HG03442 (cell line): ENCODE results near the gene CCL24.
"Not testable (repeated sequence)": the region's sequence is repeated elsewhere in the genome, so short reads cannot be mapped to it uniquely, and the experiment has no call there.

Source experiments
- ATAC-seq: cut with Tn5 transposase; IDR thresholded peaks from one replicate; pipeline ENCODE4 v1.9.1; 2021; ENCODE audit warnings: mild to moderate bottlenecking, moderate library complexity; ENCODE audit not compliant: unreplicated experiment

Gene CCL24

DNA sequence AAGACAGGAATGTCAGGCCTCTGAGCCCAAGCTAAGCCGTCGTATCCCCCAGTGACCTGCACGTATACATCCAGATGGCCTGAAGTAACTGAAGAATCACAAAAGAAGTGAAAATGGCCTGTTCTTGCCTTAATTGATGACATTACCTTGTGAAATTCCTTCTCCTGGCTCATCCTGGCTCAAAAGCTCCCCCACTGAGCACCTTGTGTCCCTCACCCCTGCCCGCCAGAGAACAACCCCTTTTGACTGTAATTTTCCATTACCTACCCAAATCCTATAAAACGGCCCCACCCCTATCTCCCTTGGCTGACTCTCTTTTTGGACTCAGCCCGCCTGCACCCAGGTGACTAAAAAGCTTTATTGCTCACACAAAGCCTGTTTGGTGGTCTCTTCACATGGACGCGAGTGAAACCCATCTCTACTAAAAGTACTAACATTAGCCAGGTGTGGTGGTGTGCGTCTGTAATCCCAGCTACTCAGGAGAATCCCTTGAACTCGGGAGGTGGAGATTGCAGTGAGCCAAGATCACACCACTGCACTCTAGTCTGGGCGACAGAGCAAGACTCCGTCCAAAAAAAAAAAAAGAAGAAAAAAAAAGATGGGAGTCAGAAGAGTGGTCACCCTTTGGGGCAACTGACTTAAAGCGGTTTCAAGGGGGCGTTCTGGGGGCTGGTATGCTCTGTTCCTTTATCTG, 25.3 kb downstream of the CCL24 start:
- ATAC-seq: not testable (repeated sequence)

DNA sequence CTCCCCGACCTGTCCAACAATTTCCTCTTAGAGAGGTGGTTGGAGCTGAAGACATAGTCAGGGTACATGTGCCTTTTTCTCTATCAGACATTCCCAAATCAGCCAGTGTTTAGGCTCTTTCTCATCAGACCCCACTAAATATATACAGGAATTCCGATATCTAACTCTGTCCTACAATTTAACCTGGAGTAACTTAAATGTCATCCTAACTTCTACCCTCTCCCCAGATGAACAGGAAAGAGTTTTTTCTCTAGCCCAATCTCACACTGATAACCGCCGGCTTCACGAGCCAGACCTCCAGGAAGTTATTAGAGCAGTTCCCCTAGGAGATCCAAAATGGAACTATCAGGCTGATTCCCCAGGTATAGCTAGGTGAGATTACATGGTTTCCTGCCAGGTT, 30.5 kb downstream of the CCL24 start:
- ATAC-seq: not testable (repeated sequence)

- ATAC-seq: not testable (repeated sequence)
Measured at GRCh38 chr7:75780647-75781273, 32.8 kb downstream of the CCL24 start.

- not testable (repeated sequence) for ATAC-seq
Measured at GRCh38 chr7:75779516-75779915, 34.1 kb downstream of the CCL24 start.

- not testable (repeated sequence) for ATAC-seq
Measured at GRCh38 chr7:75779035-75779434, 34.6 kb downstream of the CCL24 start.

GRCh38 chr7:75776295-75776971, 37.2 kb downstream of the CCL24 start:
- no peak for ATAC-seq

DNA sequence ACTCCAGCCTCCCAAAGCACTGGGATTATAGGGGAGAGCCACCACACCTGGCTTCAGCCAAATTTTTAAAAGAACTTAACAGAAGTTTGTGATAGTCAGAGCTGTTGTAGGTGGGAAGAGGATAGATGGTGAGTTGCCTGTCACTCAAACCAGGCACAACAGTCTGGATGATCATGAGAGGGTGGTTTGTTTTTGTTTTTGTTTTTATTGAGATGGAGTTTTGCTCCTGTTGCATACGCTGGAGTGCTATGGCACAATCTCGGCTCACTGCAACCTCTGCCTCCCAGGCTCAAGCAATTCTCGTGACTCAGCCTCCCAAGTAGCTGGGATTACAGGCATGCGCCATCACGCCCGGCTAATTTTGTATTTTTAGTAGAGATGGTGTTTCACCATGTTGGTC, 39.6 kb downstream of the CCL24 start:
- ATAC-seq: not testable (repeated sequence)

DNA sequence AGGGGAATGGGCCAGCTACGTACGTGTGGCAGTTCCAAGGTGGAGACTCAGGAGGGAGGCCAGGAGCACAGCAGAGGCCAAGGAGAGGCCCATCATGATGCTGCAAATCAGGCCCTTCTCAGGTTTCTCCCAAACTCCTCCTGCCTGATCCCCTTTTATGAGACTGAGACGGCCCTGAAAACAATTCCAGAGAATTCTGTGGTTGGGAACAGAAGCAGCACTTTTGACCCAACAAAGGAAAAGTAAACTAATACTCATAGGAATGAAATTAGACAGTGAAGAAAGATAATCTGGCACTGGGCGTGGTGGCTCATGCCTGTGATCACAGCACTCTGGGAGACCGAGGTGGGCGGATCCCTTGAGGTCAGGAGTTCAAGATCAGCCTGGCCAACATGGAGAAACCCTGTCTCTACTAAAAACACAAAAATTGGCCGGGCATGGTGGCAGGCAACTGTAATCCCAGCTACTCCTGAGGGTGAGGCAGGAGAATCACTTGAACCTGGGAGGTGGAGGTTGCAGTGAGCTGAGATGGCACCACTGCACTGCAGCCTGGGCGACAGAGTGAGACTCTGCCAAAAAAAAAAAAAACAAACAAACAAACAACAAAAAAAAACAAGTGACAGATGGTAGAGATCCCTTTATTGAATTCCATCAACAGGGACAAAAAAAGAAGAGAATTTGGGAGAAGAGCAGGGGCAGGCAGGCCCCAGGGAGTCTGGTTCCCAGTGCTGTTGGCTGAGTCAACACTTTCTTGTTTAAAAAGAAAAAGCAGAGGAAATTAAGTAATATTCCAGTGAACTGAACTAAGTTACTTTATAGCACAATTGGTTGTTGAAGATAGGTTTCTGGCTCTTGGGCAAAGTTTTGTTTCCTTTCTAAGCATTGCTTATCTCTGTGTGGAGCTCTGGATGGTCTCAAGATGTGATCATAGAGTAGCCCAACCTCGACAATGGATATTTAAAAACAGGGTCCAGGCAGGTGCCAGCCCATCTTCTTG, 41.2 kb downstream of the CCL24 start, which contains the start of gene CCL26:
CCL26 (minus strand) TSS at position 131 of the 997 bp plus-strand sequence; CDS start at position 96, 35 bp downstream.
- no peak for ATAC-seq

DNA sequence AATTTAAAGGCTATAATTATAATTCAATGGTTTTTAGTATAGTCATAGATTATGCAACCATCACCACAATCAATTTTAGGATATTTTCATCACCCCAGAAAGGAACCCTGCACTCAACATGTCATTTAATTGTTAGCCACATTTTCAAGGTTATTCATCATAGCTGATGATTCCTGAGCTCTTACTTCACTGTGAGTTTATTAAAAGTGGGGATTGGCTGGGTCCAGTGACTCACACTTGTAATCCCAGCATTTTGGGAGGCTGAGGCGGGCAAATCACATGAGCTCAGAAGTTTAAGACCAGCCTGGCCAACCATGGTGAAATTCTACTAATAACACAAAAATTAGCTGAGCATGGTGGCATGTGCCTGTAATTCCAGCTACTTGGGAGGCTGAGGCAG, 42.4 kb downstream of the CCL24 start:
- ATAC-seq: no peak

DNA sequence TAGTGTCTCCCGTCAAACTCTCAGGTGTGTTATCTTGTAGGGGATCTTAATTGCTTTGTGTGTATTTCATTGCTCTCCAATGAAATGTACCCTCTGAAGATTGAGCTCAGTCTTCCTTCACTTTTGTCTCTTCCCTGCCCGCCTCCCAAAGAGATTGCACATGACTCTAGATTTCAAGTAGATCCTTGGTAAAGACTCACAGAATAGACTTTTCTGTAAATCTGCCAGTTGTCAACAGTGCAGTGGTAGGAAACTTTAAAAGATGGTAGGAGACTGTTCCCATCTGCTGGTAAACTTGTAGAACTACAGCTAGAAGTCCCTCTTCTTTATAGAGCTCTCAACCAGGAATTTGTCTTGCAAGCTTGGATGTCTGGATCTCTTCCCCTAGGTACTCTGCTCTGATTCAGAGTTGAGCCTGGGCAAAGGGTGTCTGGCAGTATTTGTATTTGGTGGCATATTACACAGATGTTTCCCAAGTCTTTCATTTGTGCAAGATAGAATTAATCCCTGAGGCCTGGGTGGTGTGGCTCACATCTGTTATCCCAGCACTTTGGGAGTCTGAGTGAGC, 51.2 kb downstream of the CCL24 start:
- no peak for ATAC-seq

GRCh38 chr7:75761801-75762200, 51.8 kb downstream of the CCL24 start:
- ATAC-seq: not testable (repeated sequence)
